Immature natural killer cell (primary cell): ENCODE data around the gene AGBL1. TPM values are rescaled to one million over a fixed set of nuclear protein-coding genes. Genes with fewer than 3 reads are reported as not detected.
"Not testable (repeated sequence)": the region's sequence is repeated elsewhere in the genome, so short reads cannot be mapped to it uniquely, and the experiment has no call there.

Experiments used
- DNase-seq, 3 donors: peaks; one replicate each; pipeline ENCODE4 v3.0.0; 2022; ENCODE audit warnings: mixed read lengths in 1 of 3
- H3K27ac Mint-ChIP-seq, 6 donors: one replicate each; pipeline ENCODE4 v1.8.0; 2020; ENCODE audit warnings: mixed read lengths in 6 of 6, mild to moderate bottlenecking in 5 of 6, inconsistent platforms in 4 of 6, moderate library complexity in 3 of 6
- H3K27me3 Mint-ChIP-seq, 3 donors: one replicate each; pipeline ENCODE4 v1.8.0; 2020 to 2021; ENCODE audit warnings: low read depth in 3 of 3, mild to moderate bottlenecking in 3 of 3, mixed read lengths in 3 of 3, moderate library complexity in 3 of 3, inconsistent platforms in 1 of 3
- H3K36me3 Mint-ChIP-seq, 3 donors: one replicate each; pipeline ENCODE4 v1.8.0; 2020; ENCODE audit warnings: mixed read lengths in 3 of 3, inconsistent platforms in 2 of 3, mild to moderate bottlenecking in 2 of 3
- H3K4me1 Mint-ChIP-seq, 2 donors: one replicate each; pipeline ENCODE4 v1.8.0; 2020; ENCODE audit warnings: inconsistent platforms in 2 of 2, mild to moderate bottlenecking in 2 of 2, mixed read lengths in 2 of 2, moderate library complexity in 1 of 2
- H3K4me3 Mint-ChIP-seq, 5 donors: one replicate each; pipeline ENCODE4 v1.8.0; 2020; ENCODE audit warnings: mild to moderate bottlenecking in 5 of 5, mixed read lengths in 5 of 5, inconsistent platforms in 3 of 5, moderate library complexity in 3 of 5
- H3K9me3 Mint-ChIP-seq, 6 donors: one replicate each; pipeline ENCODE4 v1.8.0; 2020; ENCODE audit warnings: mild to moderate bottlenecking in 6 of 6, mixed read lengths in 6 of 6, inconsistent platforms in 4 of 6, moderate library complexity in 3 of 6
- polyA plus RNA-seq, 3 donors: library from polyadenylated mRNA; unstranded; fragments of 300-500 nt; fragmentation: Illumina TruSeq; gene quantifications; one replicate each; pipeline ENCODE4 v1.2.3, GENCODE V29; 2021

Gene AGBL1
- polyA plus RNA-seq, 3 donors from 2014 or later = not detected

- H3K27ac Mint-ChIP-seq, H3K36me3 Mint-ChIP-seq, H3K9me3 Mint-ChIP-seq, H3K27me3 Mint-ChIP-seq, H3K4me3 Mint-ChIP-seq, DNase-seq, H3K4me1 Mint-ChIP-seq: not testable (repeated sequence)
Observed at GRCh38 chr15:86528094-86528493, 448.4 kb downstream of the AGBL1 start.

- Mint-ChIP-seq H3K4me1 (no peaks in the 10 kb centered on the region), H3K27me3 (peaks cover 0 to 8% (median 2%) of the 10 kb centered on the region in 3 donors), H3K4me3 (no peak overlapping the region), H3K36me3 (no peaks in the 10 kb centered on the region), H3K9me3 (peaks cover 0 to 4% (median 0%) of the 10 kb centered on the region in 6 donors), H3K27ac (no peak overlapping the region)
- DNase-seq = no peak
Observed at GRCh38 chr15:86538141-86538540, 458.5 kb downstream of the AGBL1 start.

GRCh38 chr15:86540840-86541467 is 461.3 kb downstream of the AGBL1 start:
- Mint-ChIP-seq H3K9me3 (peaks cover 0 to 5% (median 0%) of the 10 kb centered on the region in 6 donors), H3K4me1 (no peaks in the 10 kb centered on the region), H3K27me3 (peaks cover 0 to 5% (median 2%) of the 10 kb centered on the region in 3 donors), H3K4me3 (no peak overlapping the region), H3K27ac (no peak overlapping the region), H3K36me3 (no peaks in the 10 kb centered on the region)
- DNase-seq = no peak

GRCh38 chr15:86541540-86541939 is 461.9 kb downstream of the AGBL1 start:
- H3K4me3 Mint-ChIP-seq = no peak overlapping the region
- H3K4me1 Mint-ChIP-seq = no peaks in the 10 kb centered on the region
- H3K27ac Mint-ChIP-seq = no peak overlapping the region
- H3K36me3 Mint-ChIP-seq = no peaks in the 10 kb centered on the region
- no peak for DNase-seq
- peaks cover 0 to 5% (median 0%) of the 10 kb centered on the region in 6 donors for H3K9me3 Mint-ChIP-seq
- H3K27me3 Mint-ChIP-seq = peaks cover 0 to 5% (median 2%) of the 10 kb centered on the region in 3 donors

- Mint-ChIP-seq H3K4me1 (no peaks in the 10 kb centered on the region), H3K9me3 (peaks cover 0 to 11% (median 0%) of the 10 kb centered on the region in 6 donors), H3K4me3 (no peak overlapping the region), H3K27me3 (no peaks in the 10 kb centered on the region), H3K36me3 (no peaks in the 10 kb centered on the region), H3K27ac (no peak overlapping the region)
- no peak for DNase-seq
Observed at GRCh38 chr15:86550075-86550474, 470.4 kb downstream of the AGBL1 start.

- Mint-ChIP-seq H3K27ac (no peak overlapping the region), H3K4me3 (no peak overlapping the region), H3K27me3 (no peaks in the 10 kb centered on the region), H3K4me1 (no peaks in the 10 kb centered on the region), H3K9me3 (peaks cover 0 to 10% (median 0%) of the 10 kb centered on the region in 6 donors), H3K36me3 (no peaks in the 10 kb centered on the region)
- no peak for DNase-seq
Observed at GRCh38 chr15:86553108-86553507, 473.4 kb downstream of the AGBL1 start.

- Mint-ChIP-seq H3K36me3 (no peaks in the 10 kb centered on the region), H3K27ac (no peak overlapping the region), H3K9me3 (peaks cover 0 to 6% (median 0%) of the 10 kb centered on the region in 6 donors), H3K4me3 (no peak overlapping the region), H3K27me3 (peaks cover 0 to 2% (median 0%) of the 10 kb centered on the region in 3 donors), H3K4me1 (no peaks in the 10 kb centered on the region)
- DNase-seq = no peak
Observed at GRCh38 chr15:86555098-86555497, 475.4 kb downstream of the AGBL1 start.

GRCh38 chr15:86555939-86556338 is 476.3 kb downstream of the AGBL1 start:
- peaks cover 0 to 2% (median 0%) of the 10 kb centered on the region in 3 donors for H3K27me3 Mint-ChIP-seq
- H3K9me3 Mint-ChIP-seq = peaks cover 0 to 6% (median 0%) of the 10 kb centered on the region in 6 donors
- no peak for DNase-seq
- H3K27ac Mint-ChIP-seq = no peak overlapping the region
- H3K4me3 Mint-ChIP-seq = no peak overlapping the region
- no peaks in the 10 kb centered on the region for H3K4me1 Mint-ChIP-seq
- H3K36me3 Mint-ChIP-seq = no peaks in the 10 kb centered on the region

GRCh38 chr15:86556396-86557017 is 476.8 kb downstream of the AGBL1 start:
- no peaks in the 10 kb centered on the region for H3K4me1 Mint-ChIP-seq
- no peaks in the 10 kb centered on the region for H3K36me3 Mint-ChIP-seq
- H3K9me3 Mint-ChIP-seq = peaks cover 0 to 8% (median 0%) of the 10 kb centered on the region in 6 donors
- no peak for DNase-seq
- H3K27ac Mint-ChIP-seq = no peak overlapping the region
- H3K4me3 Mint-ChIP-seq = no peak overlapping the region
- H3K27me3 Mint-ChIP-seq = peaks cover 0 to 2% (median 0%) of the 10 kb centered on the region in 3 donors

GRCh38 chr15:86557018-86557550 is 477.4 kb downstream of the AGBL1 start:
- Mint-ChIP-seq H3K27me3 (peaks cover 0 to 2% (median 0%) of the 10 kb centered on the region in 3 donors), H3K9me3 (peaks cover 0 to 9% (median under 1%) of the 10 kb centered on the region in 6 donors), H3K4me3 (no peak overlapping the region), H3K27ac (no peak overlapping the region), H3K36me3 (no peaks in the 10 kb centered on the region), H3K4me1 (no peaks in the 10 kb centered on the region)
- no peak for DNase-seq

GRCh38 chr15:86558252-86558651 is 478.6 kb downstream of the AGBL1 start:
- DNase-seq = no peak
- Mint-ChIP-seq H3K36me3 (no peaks in the 10 kb centered on the region), H3K27me3 (peaks cover 2 to 5% (median 4%) of the 10 kb centered on the region in 3 donors), H3K27ac (no peak overlapping the region), H3K9me3 (peaks cover 0 to 9% (median 4%) of the 10 kb centered on the region in 6 donors), H3K4me3 (no peak overlapping the region), H3K4me1 (no peaks in the 10 kb centered on the region)

- no peak for DNase-seq
- Mint-ChIP-seq H3K27me3 (peaks cover 2 to 8% (median 4%) of the 10 kb centered on the region in 3 donors), H3K4me3 (no peak overlapping the region), H3K4me1 (no peaks in the 10 kb centered on the region), H3K9me3 (peaks cover 0 to 14% (median 6%) of the 10 kb centered on the region in 6 donors), H3K36me3 (no peaks in the 10 kb centered on the region), H3K27ac (no peak overlapping the region)
Observed at GRCh38 chr15:86558686-86559085, 479.0 kb downstream of the AGBL1 start.

- Mint-ChIP-seq H3K36me3 (peaks cover 0 to 3% (median 0%) of the 10 kb centered on the region in 3 donors), H3K27ac (no peak overlapping the region), H3K9me3 (peaks cover 6 to 19% (median 9%) of the 10 kb centered on the region in 6 donors), H3K4me3 (no peak overlapping the region), H3K27me3 (peaks cover 0 to 3% (median 2%) of the 10 kb centered on the region in 3 donors), H3K4me1 (no peaks in the 10 kb centered on the region)
- DNase-seq = no peak
Observed at GRCh38 chr15:86568378-86568777, 488.7 kb downstream of the AGBL1 start.

- Mint-ChIP-seq H3K9me3 (peaks cover 1 to 7% (median 5%) of the 10 kb centered on the region in 6 donors), H3K4me1 (no peaks in the 10 kb centered on the region), H3K4me3 (no peak overlapping the region), H3K27me3 (peaks cover 2 to 4% (median 2%) of the 10 kb centered on the region in 3 donors), H3K27ac (no peak overlapping the region), H3K36me3 (no peaks in the 10 kb centered on the region)
- DNase-seq = no peak
Observed at GRCh38 chr15:86570738-86571137, 491.1 kb downstream of the AGBL1 start.
